Activated CD4-positive, CD25-positive, alpha-beta regulatory T cell treated with anti-CD3 and anti-CD28 coated beads, Interleukin-2, amount 50 U/mL, for 72 hours (primary cell): ENCODE measurements around the gene GPR149.

Experiments
- DNase-seq: peaks from one replicate; pipeline ENCODE4 v3.0.0; 2021

GPR149 gene

DNA sequence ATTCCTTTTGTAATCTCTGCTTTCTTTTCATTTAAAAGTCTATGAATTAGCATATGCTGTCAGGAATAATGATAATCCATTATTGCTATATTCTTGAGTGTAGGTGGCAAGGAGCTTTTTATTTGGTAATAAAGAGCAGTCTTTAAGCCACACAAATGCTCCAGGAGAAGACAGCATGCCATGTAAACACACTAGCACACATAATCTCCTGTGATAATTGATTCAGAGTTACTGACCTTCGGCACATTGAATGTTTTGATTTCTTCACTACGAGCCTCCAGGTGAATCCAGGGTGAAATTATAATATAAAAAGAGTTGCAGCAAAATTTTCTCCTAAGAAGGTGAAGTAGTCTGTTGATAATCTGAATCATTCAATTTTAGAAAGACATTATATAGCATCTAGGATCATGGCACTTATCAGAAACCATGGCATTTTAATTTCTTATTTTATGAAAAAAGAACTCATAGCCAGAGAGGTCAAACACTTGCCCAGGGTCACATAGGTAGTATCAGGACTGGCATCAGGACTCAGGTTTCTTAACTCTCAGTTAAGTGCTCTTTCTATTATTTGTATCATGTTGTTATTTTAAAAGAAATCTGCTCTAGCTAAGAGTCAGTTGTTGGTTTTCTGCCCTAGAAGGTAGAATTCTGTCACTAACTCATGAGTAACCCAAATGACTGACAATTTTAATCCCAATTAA is 84.4 kb downstream of the GPR149 start:
- no peak for DNase-seq

DNA sequence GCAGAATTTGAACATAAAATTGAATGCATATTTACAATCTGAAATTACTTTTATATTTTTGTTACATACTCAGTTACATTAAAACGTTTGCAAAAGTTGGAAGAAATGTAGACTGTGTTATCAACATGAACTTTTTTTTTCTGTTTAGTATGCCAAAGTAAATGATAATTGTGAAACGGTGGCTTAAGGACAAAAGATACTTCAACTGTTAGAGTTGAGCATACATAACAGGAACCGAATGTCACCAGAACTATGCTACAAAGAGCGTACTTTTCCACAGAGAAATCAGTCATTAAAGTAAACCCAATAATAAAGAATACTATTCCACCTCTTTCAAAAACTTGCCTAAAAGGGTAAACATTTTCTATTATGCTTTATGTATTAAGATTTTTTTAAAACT is 91.4 kb downstream of the GPR149 start:
- no peak for DNase-seq

DNA sequence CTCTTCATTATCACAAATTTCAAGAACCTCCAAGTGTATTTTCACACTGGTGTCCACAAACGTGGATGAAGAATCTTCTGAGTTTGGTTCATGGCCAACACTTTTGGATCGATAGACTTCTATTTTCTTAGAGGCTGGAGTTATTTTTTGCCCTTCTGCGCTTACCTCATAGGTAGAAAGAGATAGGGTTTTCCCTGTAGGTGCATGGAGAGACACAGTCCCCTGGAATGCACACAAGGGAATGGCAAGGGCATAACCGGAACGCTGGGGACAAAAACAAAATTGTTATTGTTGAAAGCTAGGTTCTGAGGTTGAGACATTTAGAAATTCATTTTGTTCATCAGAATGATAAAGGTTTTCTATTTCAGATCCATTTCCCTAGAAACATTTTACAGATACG is 92.0 kb downstream of the GPR149 start:
- no peak for DNase-seq

DNA sequence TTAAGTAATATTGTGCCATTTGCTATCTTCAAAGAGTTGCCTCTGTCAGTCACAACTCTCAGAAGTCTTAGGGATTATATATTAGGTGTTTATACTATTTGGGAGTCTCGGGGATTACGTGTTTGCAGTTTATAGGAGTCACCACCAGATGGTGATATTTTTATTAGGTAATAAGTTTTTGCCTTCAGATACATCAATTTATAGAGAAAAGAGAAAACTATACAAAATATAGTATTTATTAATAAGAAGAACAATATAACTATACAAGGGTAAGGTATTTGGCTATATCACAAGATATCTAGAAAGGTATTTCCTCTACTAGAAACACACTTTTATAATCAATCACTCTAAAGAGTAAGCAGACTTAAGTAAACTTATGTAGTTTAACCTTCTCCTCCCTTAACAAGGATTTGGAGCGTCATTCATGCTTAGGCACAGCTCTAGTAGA is 95.0 kb downstream of the GPR149 start:
- no peak for DNase-seq

DNA sequence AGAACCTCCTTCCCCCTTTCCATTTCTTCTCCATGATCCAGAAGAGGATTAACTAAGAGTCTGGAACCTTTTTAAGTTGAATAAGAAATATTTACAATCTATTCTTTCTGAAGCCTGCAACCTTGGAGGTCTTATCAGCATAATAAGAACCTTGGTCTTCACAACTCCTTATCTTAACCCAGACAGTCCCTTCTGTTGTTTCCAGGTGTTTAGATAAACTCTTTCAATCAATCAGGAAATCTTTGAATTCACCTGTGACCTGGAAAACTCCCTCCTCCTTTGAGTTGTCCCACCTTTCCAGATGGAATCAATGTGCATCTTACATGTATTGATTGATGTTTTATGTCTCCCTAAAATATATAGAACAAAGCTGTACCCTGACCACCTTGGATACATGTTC is 102.1 kb downstream of the GPR149 start:
- DNase-seq, result no peak

DNA sequence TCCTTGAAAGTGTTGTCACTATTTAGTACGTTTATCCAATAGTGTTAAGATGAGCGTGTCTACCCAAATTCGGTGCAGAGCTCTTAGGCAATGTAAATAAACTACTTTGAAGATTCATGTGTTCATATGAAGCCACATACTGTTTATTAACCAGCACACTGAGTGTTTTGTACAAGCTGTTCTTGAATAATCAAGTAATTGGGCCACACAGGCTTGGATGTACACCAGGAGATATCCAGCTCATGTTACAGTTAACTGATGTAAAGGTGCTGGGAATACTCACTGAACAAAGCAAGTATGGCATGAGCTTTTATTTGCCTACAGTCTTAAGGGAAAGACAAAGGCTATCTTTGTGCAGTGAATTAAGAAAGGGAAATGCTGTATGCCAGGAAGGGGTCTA is 105.1 kb downstream of the GPR149 start:
- no peak for DNase-seq

DNA sequence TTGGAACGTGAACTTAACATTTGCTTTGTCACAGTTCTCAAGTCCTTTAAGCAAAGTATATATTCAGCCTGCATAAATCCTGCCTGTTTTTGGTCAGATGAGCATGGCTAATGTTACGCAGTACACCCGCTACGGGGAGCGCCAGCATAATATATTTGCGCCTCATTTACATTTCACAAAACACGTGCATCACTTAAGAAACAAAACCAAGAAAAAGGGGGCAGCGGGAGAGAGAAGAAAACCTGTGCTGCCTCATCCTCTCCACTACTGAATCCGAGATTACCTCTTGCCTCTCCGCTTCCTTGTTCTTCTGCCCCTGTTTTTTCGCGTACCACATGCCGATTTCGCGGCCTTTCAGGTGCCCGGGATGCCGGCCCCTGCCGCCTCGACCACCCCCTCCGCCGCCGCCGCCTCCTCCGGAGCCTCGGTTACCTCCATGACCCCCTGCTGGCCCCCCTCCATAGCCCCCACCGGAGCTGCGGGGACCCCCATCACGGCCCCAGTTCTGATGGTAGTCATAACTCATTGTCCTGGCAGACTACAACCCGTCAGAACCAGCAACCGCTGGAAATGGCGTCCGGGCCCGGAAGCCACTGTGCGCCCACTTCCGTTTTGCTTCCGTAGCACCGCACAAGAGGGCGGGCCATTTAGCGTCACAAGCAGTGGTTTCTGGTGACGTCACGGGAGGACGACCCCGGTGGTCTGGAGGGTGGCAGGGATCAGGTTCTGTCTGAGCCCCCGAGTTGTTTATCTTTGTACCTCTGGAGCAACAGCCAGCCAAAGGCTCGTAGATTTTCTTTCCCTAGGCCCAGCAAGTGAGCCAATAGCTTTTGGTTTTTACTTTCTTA is 105.9 kb downstream of the GPR149 start, which contains the start of gene DHX36:
TSS of gene DHX36 (minus strand) at position 597 of the 848 bp plus-strand sequence. CDS start at position 526, 71 bp downstream.
- DNase-seq, result peak; percentile 82

DNA sequence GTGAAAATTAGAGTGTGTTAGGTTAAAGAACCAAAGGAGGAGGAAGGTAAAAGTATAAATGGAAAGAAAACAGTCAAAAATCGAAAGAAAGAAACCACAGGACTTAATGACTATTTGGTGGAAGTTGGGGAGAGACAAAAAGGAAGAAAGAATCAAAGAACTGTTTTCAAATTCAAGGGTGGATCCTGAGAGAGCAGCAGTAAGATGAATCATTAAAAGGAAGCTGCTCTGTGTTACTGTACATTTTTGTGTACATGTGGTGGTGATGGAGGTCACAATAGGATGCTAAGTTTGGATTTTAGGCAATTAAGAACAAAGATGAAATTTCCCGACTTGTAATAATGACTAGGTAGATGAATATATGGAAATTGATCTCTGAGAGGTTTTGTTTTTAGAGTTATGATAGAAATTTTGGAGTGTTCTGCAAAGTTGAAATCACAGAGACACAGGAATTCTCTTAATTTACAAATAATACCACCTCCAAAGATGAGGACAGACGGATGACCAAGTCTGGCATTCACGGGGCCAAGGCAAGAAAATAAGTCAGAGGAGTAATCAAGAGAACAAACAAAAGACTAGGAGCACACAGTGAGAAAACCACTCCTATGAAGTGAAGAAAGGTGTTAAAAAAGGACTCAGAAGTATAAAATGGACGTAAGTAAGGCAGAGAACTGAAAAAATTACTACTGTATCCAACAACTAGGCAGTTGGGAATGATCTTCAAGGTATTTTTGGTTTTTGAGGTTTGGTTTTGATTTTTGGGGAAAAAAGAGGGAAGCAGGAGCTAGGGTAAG is 112.8 kb downstream of the GPR149 start:
- DNase-seq, result no peak

DNA sequence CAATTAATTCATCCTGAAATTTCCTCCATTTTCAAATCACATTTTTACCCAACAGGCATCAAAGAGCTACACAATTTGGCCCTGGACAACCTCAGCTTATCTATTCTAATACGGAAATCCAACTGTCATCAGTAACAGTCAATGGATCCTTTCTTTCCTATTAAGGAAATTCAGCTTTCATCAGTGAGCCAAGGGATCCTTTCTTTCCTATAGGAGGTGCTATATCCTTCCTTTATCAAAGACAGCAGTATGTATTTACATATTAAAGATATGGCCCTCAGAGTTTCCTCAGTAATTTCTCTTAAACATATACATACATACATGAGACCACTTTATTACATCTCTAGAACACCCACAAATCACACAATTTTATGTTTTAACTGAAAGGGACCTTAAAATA is 115.8 kb downstream of the GPR149 start:
- DNase-seq, result no peak

DNA sequence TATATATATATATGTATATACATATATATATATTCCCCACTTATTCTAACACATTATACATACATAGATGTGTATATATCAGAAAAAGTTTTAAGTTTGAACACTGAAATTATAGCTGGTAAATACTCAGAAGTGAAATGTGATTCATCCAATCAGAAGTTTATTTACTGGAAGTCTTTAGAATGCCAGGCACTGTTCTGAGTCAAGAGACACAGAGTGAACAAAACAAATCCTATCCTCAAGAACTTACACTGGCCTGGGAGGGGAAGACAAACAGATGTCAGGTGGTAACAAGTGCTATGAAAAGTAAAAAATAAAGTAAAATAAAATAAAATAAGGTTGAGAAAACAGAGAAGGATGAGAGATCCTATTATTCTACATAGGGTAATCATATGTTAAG is 119.2 kb downstream of the GPR149 start:
- DNase-seq, result no peak

DNA sequence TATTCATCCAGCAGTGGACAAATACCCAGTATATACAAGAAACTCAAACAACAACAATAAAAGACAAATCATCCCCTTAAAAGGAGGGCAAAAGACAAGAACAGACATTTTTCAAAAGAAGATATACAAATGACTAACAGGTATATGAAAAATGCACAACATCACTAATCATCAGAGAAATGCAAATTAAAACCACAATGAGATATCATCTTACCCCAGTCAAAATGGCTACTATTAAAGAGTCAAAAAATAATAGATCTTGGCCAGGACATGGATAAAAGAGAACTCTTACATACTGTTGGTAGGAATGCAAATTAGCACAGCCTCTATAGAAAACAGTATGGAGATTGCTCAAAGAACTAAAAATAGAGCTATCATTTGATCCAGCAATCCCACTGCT is 122.6 kb downstream of the GPR149 start:
- DNase-seq, result no peak

DNA sequence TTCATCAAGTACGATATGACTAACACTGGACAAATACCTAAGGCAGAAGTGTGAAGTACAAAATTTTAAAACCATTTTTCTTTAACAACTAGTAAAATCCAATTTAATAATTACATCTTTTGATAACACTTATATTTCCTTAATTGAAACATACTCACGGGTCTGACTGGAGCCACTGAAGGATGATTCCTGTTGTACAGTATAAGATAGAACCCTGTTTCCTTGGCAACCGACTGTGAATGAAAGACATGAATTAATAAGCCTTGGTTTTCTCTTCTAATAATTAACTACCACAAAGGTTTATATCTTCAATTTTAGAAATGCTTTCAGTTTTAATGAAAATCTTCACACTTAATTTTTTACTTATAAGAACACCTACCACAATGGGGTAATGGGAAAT is 125.1 kb downstream of the GPR149 start:
- DNase-seq, result no peak

DNA sequence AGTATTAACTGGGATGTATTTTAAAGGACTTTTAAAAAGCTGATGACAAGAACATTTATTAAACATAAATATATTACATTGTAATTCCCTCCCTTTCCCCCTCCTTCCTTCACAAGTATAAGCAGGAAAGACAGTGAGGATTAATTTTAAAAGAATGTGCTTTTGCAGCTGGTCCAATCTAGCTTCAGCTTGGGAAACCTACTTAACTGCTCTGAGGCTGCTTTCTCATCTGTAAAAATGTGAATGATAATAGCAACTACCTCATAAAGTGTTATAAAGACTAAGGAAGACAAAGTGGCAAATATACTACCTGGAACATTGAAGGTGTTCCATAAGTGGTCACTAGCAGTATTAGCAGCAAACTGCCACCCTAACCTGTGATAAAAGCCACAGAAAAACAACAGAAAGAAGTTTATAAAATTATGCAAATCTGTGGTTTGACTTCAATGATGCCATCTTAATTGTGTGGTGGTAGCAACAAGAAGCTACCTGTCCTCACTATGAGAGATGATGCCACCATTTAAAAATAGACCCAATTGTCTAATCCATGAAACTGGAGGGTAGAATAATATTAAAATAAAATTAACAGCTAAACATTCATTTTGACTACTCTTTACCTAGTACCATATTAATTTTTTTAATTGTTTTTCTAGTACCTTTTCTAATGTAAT is 125.7 kb downstream of the GPR149 start:
- DNase-seq, result no peak

DNA sequence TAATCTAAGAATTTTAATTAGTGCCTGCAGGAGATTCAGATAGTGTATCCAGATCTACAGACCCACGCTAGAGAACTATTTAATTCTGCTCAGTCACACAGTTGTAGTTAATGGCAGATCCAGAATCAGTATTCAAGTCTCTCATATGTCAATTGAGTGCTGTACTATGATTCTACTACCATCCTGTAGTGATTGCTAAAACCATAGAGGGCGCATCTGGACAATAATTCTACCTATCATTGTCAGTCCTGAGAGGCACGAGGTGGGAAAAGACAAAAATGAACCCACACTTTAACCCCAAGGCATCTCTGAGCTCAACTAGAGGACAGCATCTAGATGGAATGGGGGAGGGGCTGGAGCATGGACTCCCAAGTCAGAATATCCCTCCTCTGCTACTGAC is 128.4 kb downstream of the GPR149 start:
- DNase-seq, result no peak

DNA sequence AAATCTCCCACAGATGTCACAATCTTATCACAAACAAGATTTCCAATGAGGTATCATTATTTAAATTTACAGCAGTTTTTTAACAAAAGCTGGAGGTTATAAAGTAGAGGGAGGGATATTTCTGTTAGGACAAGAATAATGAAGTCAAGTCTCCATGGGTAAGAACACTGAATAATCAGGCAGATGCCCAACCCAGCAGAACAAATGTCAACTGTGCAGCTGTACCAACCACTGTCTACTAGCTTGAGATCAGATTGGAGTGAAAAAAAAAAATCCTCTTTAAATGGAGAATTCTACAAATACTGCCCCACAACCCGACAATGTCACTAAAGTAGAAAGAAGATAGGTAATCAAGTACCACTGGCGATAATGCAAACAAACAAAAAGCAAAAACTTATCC is 136.0 kb downstream of the GPR149 start:
- no peak for DNase-seq

DNA sequence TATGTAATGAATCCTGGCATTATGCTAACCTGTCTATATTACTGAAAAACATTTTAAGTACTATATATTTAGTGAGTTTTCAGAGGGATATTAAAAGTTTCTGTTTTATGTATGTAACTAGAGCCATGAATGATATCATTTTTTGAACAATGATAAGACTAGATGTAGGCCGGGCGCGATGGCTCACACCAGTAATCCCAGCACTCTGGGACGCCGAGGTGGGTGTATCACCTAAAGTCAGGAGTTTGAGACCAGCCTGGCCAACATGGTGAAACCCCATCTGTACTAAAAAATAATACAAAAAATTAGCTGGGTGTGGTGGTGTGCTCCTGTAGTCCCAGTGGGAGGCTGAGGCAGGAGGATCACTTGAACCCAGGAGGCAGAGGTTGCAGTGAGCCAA is 139.8 kb downstream of the GPR149 start:
- DNase-seq, result no peak
